ENCODE data around the gene GBA3.

GRCh38 chr4:22672519-22672918, 20.2 kb upstream of the GBA3 start:
- TF ChIP-seq CTCF (IDR thresholded peaks at IDR 0.05; ENCODE audit: low read length) (no peak), EZH2phosphoT487 (IDR thresholded peaks at IDR 0.05; ENCODE audit: low read length) (no peak)
